ENCODE measurements around the gene KRT86.
"Not testable (repeated sequence)": the region's sequence is repeated elsewhere in the genome, so short reads cannot be mapped to it uniquely, and the experiment has no call there.

KRT86 gene

GRCh38 chr12:52306731-52307130 lies 32.3 kb downstream of the KRT86 start:
- H3K9me3 Mint-ChIP-seq = no peaks in the 10 kb centered on the region
- H3K36me3 Mint-ChIP-seq = no peaks in the 10 kb centered on the region
- H3K27me3 Mint-ChIP-seq = peaks cover 28% of the 10 kb centered on the region
- H3K4me3 Mint-ChIP-seq = no peak overlapping the region
- peaks cover 23% of the 10 kb centered on the region for H3K4me1 Mint-ChIP-seq
- H3K27ac Mint-ChIP-seq = no peak overlapping the region

- peak overlapping the region; percentile 65 for H3K27ac Mint-ChIP-seq
- peaks cover 31% of the 10 kb centered on the region for H3K27me3 Mint-ChIP-seq
- no peaks in the 10 kb centered on the region for H3K9me3 Mint-ChIP-seq
- peak overlapping the region; percentile 58 for H3K4me3 Mint-ChIP-seq
- peaks cover 23% of the 10 kb centered on the region for H3K4me1 Mint-ChIP-seq
- no peaks in the 10 kb centered on the region for H3K36me3 Mint-ChIP-seq
These were observed 33.7 kb downstream of the KRT86 start for GRCh38 chr12:52307836-52308805.

- Mint-ChIP-seq H3K27me3 (peaks cover 31% of the 10 kb centered on the region), H3K9me3 (no peaks in the 10 kb centered on the region)
These were observed 34.5 kb downstream of the KRT86 start for GRCh38 chr12:52308806-52309425.

GRCh38 chr12:52310622-52311284 lies 36.3 kb downstream of the KRT86 start:
- Mint-ChIP-seq H3K27ac (no peak overlapping the region), H3K4me1 (peaks cover 10% of the 10 kb centered on the region), H3K36me3 (no peaks in the 10 kb centered on the region), H3K27me3 (peaks cover 31% of the 10 kb centered on the region), H3K4me3 (no peak overlapping the region), H3K9me3 (no peaks in the 10 kb centered on the region)

More at GRCh38 chr12:52308806-52309425, 34.5 kb downstream of the KRT86 start:
- Mint-ChIP-seq H3K36me3 (no peaks in the 10 kb centered on the region), H3K27ac (peak overlapping the region; percentile 65), H3K4me1 (peaks cover 23% of the 10 kb centered on the region), H3K4me3 (peak overlapping the region; percentile 58)

- peaks cover 31% of the 10 kb centered on the region for H3K27me3 Mint-ChIP-seq
- no peaks in the 10 kb centered on the region for H3K9me3 Mint-ChIP-seq
- H3K36me3 Mint-ChIP-seq = no peaks in the 10 kb centered on the region
- H3K27ac Mint-ChIP-seq = peak overlapping the region; percentile 47
- no peak overlapping the region for H3K4me3 Mint-ChIP-seq
- peaks cover 10% of the 10 kb centered on the region for H3K4me1 Mint-ChIP-seq
These were observed 36.8 kb downstream of the KRT86 start for GRCh38 chr12:52311285-52311648.

- Mint-ChIP-seq H3K4me1 (peaks cover 10% of the 10 kb centered on the region), H3K27ac (no peak overlapping the region), H3K36me3 (no peaks in the 10 kb centered on the region), H3K9me3 (no peaks in the 10 kb centered on the region), H3K27me3 (peaks cover 28% of the 10 kb centered on the region), H3K4me3 (no peak overlapping the region)
These were observed 37.6 kb downstream of the KRT86 start for GRCh38 chr12:52312086-52312485.

- no peaks in the 10 kb centered on the region for H3K36me3 Mint-ChIP-seq
- peaks cover 24% of the 10 kb centered on the region for H3K27me3 Mint-ChIP-seq
- H3K27ac Mint-ChIP-seq = no peak overlapping the region
These were observed 39.0 kb downstream of the KRT86 start for GRCh38 chr12:52313461-52313860.

GRCh38 chr12:52313926-52314325 lies 39.5 kb downstream of the KRT86 start:
- peaks cover 2% of the 10 kb centered on the region for H3K4me1 Mint-ChIP-seq
- peaks cover 21% of the 10 kb centered on the region for H3K27me3 Mint-ChIP-seq

More at GRCh38 chr12:52313461-52313860, 39.0 kb downstream of the KRT86 start:
- H3K4me3 Mint-ChIP-seq = no peak overlapping the region
- H3K4me1 Mint-ChIP-seq = peaks cover 7% of the 10 kb centered on the region
- no peaks in the 10 kb centered on the region for H3K9me3 Mint-ChIP-seq

GRCh38 chr12:52314511-52314910 lies 40.1 kb downstream of the KRT86 start:
- no peak overlapping the region for H3K27ac Mint-ChIP-seq
- no peak overlapping the region for H3K4me3 Mint-ChIP-seq
- peaks cover 15% of the 10 kb centered on the region for H3K27me3 Mint-ChIP-seq
- no peaks in the 10 kb centered on the region for H3K4me1 Mint-ChIP-seq
- H3K9me3 Mint-ChIP-seq = no peaks in the 10 kb centered on the region
- H3K36me3 Mint-ChIP-seq = no peaks in the 10 kb centered on the region

More at GRCh38 chr12:52313926-52314325, 39.5 kb downstream of the KRT86 start:
- H3K9me3 Mint-ChIP-seq = no peaks in the 10 kb centered on the region
- H3K4me3 Mint-ChIP-seq = no peak overlapping the region
- no peaks in the 10 kb centered on the region for H3K36me3 Mint-ChIP-seq
- peak overlapping the region; percentile 46 for H3K27ac Mint-ChIP-seq

GRCh38 chr12:52315721-52316120 lies 41.3 kb downstream of the KRT86 start:
- peaks cover 13% of the 10 kb centered on the region for H3K27me3 Mint-ChIP-seq
- not testable (repeated sequence) for H3K4me1 Mint-ChIP-seq, H3K36me3 Mint-ChIP-seq, H3K4me3 Mint-ChIP-seq, H3K9me3 Mint-ChIP-seq, H3K27ac Mint-ChIP-seq

GRCh38 chr12:52316290-52316689 lies 41.8 kb downstream of the KRT86 start:
- Mint-ChIP-seq H3K4me3 (no peak overlapping the region), H3K27me3 (peaks cover 12% of the 10 kb centered on the region), H3K36me3 (no peaks in the 10 kb centered on the region), H3K9me3 (no peaks in the 10 kb centered on the region), H3K27ac (no peak overlapping the region), H3K4me1 (no peaks in the 10 kb centered on the region)

- Mint-ChIP-seq H3K4me3 (no peak overlapping the region), H3K27me3 (peaks cover 11% of the 10 kb centered on the region), H3K27ac (no peak overlapping the region), H3K4me1 (no peaks in the 10 kb centered on the region), H3K9me3 (no peaks in the 10 kb centered on the region), H3K36me3 (no peaks in the 10 kb centered on the region)
These were observed 42.3 kb downstream of the KRT86 start for GRCh38 chr12:52316701-52317100.

- H3K4me3 Mint-ChIP-seq = no peak overlapping the region
- H3K36me3 Mint-ChIP-seq = no peaks in the 10 kb centered on the region
- no peaks in the 10 kb centered on the region for H3K9me3 Mint-ChIP-seq
- H3K4me1 Mint-ChIP-seq = no peaks in the 10 kb centered on the region
- no peak overlapping the region for H3K27ac Mint-ChIP-seq
- peaks cover 8% of the 10 kb centered on the region for H3K27me3 Mint-ChIP-seq
These were observed 43.1 kb downstream of the KRT86 start for GRCh38 chr12:52317468-52318052.

GRCh38 chr12:52318241-52318990 lies 44.0 kb downstream of the KRT86 start:
- Mint-ChIP-seq H3K4me3 (no peak overlapping the region), H3K4me1 (no peaks in the 10 kb centered on the region), H3K27me3 (peaks cover 8% of the 10 kb centered on the region), H3K27ac (no peak overlapping the region), H3K36me3 (no peaks in the 10 kb centered on the region), H3K9me3 (no peaks in the 10 kb centered on the region)

- no peaks in the 10 kb centered on the region for H3K36me3 Mint-ChIP-seq
- H3K27me3 Mint-ChIP-seq = peaks cover 8% of the 10 kb centered on the region
- H3K9me3 Mint-ChIP-seq = no peaks in the 10 kb centered on the region
- no peak overlapping the region for H3K27ac Mint-ChIP-seq
- no peak overlapping the region for H3K4me3 Mint-ChIP-seq
- H3K4me1 Mint-ChIP-seq = no peaks in the 10 kb centered on the region
These were observed 44.7 kb downstream of the KRT86 start for GRCh38 chr12:52319097-52319496.
